Smooth muscle cell (in vitro differentiated cells): ENCODE data around the gene ZNF516. TPM values are rescaled to one million over a fixed set of nuclear protein-coding genes. Genes with fewer than 3 reads are reported as not detected.

Experiments
- DNase-seq: peaks from one replicate; lab custom pipeline; 2025; ENCODE audit not compliant: unreplicated experiment; lab: John Stamatoyannopoulos, UW
- H2AFZ ChIP-seq: fragments of 200-600 bp; sonication (generic); 2 replicates; pipeline ENCODE4 v1.6.0; 2016; ENCODE audit warnings: antibody characterized with exemption, low read depth, mild to moderate bottlenecking
- H3F3A ChIP-seq: fragments of 200-600 bp; sonication (generic); 2 replicates; pipeline ENCODE4 v1.6.0; 2017; ENCODE audit warnings: antibody characterized with exemption, low read depth
- H3K27ac ChIP-seq: fragments of 200-600 bp; sonication (generic); 2 replicates; pipeline ENCODE4 v1.5.1; 2016; ENCODE audit warnings: low read depth, mild to moderate bottlenecking
- H3K27me3 ChIP-seq: fragments of 200-600 bp; sonication (generic); 2 replicates; pipeline ENCODE4 v1.6.1; 2016; ENCODE audit warnings: low read depth, mild to moderate bottlenecking
- H3K36me3 ChIP-seq: fragments of 200-600 bp; sonication (generic); 2 replicates; pipeline ENCODE4 v1.5.1; 2016; ENCODE audit warnings: low read depth
- H3K4me1 ChIP-seq: fragments of 200-600 bp; sonication (generic); 2 replicates; pipeline ENCODE4 v1.5.1; 2016; ENCODE audit warnings: low read depth
- H3K4me2 ChIP-seq: fragments of 200-600 bp; sonication (generic); 2 replicates; pipeline ENCODE4 v1.6.0; 2016; ENCODE audit warnings: mild to moderate bottlenecking
- H3K4me3 ChIP-seq: fragments of 200-600 bp; sonication (generic); 2 replicates; pipeline ENCODE4 v1.5.1; 2016; ENCODE audit warnings: mild to moderate bottlenecking
- H3K79me2 ChIP-seq: fragments of 200-600 bp; sonication (generic); 2 replicates; pipeline ENCODE4 v1.6.0; 2016; ENCODE audit warnings: low read depth, mild to moderate bottlenecking
- H3K9ac ChIP-seq: fragments of 200-600 bp; sonication (generic); 2 replicates; pipeline ENCODE4 v1.6.0; 2016; ENCODE audit warnings: low read depth
- H3K9me3 ChIP-seq: fragments of 200-600 bp; sonication (generic); replicated peaks from 2 replicates; pipeline ENCODE4 v1.5.1; 2016; ENCODE audit warnings: low read depth
- H4K20me1 ChIP-seq: fragments of 200-600 bp; sonication (generic); 2 replicates; pipeline ENCODE4 v1.6.0; 2016; ENCODE audit warnings: low read depth
- WGBS: methylation state at CpG from one replicate; pipeline ENCODE4 v1.1.7; 2016; ENCODE audit warnings: low lambda C conversion rate; 5-methylcytosine and 5-hydroxymethylcytosine counted together
- polyA plus RNA-seq: library from polyadenylated mRNA; unstranded; fragments of >200 nt; fragmentation: Nextera tagmentation; extraction: Ambion mirVana; gene quantifications from 2 replicates; pipeline ENCODE4 v1.2.1, GENCODE V29; 2016
- total RNA-seq: library from RNA; depleted of rRNA; stranded (reverse); fragments of >200 nt; gene quantifications from 2 replicates; pipeline ENCODE4 v1.2.3, GENCODE V29; 2014
- TF ChIP-seq, protein P1 (sequence below): fragments of 200-600 bp; sonication (generic); IDR thresholded peaks from 2 replicates; pipeline ENCODE4 v1.5.1; 2017; ENCODE audit warnings: borderline replicate concordance, mild to moderate bottlenecking, antibody characterized with exemption; ENCODE audit not compliant: insufficient read depth, poor library complexity, severe bottlenecking

The ZNF516 gene
- total and polyA plus RNA-seq, 2 experiments from 2014 or later: 15.6 to 24.2 TPM

DNA sequence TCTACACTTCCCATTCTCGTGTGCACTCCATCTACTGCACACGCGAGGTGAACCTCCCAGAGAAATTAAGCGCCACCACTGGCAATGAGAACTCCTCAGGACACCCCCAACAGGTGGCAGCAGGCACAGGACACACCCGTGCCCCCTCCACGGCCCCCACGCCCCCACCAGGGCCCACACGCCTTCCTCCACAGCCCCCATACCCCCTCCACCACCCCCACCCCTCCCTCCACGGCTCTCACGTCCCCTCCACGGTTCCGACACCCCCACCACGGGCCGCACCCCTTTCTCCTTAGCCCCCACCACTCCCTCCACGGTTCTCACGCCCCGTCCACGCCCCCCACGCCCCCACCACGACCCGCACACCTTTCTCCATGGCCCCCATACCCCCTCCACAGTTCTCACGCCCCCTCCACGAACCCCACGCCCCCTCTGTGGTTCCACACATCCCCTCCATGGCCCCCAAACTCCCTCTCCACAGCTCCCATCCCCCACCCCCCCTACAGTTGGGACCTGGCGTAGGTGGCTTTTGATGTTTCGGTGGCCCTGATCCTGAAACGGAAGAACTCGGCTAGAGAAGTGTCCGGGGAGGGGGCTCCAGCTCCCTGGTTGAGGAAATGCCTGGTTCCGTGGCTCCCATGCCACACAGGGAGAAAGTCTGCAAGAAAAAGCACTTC is 110.8 kb downstream of the ZNF516 start:
- DNase-seq: no peak
- Histone ChIP-seq H3K36me3 (no peaks in the 10 kb centered on the region), H3K4me2 (no peak overlapping the region), H3K9me3 (no peaks in the 10 kb centered on the region), H3K27ac (no peak overlapping the region), H3F3A (no peaks in the 10 kb centered on the region), H2AFZ (no peak overlapping the region), H4K20me1 (peaks cover 92% of the 10 kb centered on the region), H3K4me1 (no peaks in the 10 kb centered on the region), H3K9ac (no peak overlapping the region), H3K79me2 (peaks cover 53% of the 10 kb centered on the region), H3K27me3 (no peaks in the 10 kb centered on the region), H3K4me3 (no peak overlapping the region)
- 98% methylated on average over 13 of the region's 30 CpGs for WGBS
- TF ChIP-seq, protein P1, sequence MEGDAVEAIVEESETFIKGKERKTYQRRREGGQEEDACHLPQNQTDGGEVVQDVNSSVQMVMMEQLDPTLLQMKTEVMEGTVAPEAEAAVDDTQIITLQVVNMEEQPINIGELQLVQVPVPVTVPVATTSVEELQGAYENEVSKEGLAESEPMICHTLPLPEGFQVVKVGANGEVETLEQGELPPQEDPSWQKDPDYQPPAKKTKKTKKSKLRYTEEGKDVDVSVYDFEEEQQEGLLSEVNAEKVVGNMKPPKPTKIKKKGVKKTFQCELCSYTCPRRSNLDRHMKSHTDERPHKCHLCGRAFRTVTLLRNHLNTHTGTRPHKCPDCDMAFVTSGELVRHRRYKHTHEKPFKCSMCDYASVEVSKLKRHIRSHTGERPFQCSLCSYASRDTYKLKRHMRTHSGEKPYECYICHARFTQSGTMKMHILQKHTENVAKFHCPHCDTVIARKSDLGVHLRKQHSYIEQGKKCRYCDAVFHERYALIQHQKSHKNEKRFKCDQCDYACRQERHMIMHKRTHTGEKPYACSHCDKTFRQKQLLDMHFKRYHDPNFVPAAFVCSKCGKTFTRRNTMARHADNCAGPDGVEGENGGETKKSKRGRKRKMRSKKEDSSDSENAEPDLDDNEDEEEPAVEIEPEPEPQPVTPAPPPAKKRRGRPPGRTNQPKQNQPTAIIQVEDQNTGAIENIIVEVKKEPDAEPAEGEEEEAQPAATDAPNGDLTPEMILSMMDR: no peak

GRCh38 chr18:76383636-76384035 is 111.4 kb downstream of the ZNF516 start:
- Histone ChIP-seq H3K27me3 (no peaks in the 10 kb centered on the region), H3K9me3 (no peaks in the 10 kb centered on the region), H4K20me1 (peaks cover 91% of the 10 kb centered on the region), H3K27ac (no peak overlapping the region), H3F3A (no peaks in the 10 kb centered on the region), H3K36me3 (no peaks in the 10 kb centered on the region), H3K79me2 (peaks cover 47% of the 10 kb centered on the region), H2AFZ (no peak overlapping the region), H3K4me2 (no peak overlapping the region), H3K9ac (no peak overlapping the region), H3K4me3 (no peak overlapping the region), H3K4me1 (no peaks in the 10 kb centered on the region)
- 92% methylated on average over 13 of the region's 13 CpGs for WGBS
- TF ChIP-seq, protein P1: no peak
- DNase-seq: no peak

GRCh38 chr18:76382275-76382674 is 112.8 kb downstream of the ZNF516 start:
- no peaks in the 10 kb centered on the region for H3K9me3 ChIP-seq
- H3F3A ChIP-seq: no peaks in the 10 kb centered on the region
- H3K36me3 ChIP-seq: no peaks in the 10 kb centered on the region
- TF ChIP-seq, protein P1: no peak
- no peak overlapping the region for H3K27ac ChIP-seq
- no peak overlapping the region for H3K4me3 ChIP-seq
- H3K27me3 ChIP-seq: no peaks in the 10 kb centered on the region
- H3K9ac ChIP-seq: no peak overlapping the region
- peaks cover 44% of the 10 kb centered on the region for H3K79me2 ChIP-seq
- WGBS: 83% methylated on average over 8 of the region's 8 CpGs
- H3K4me1 ChIP-seq: no peaks in the 10 kb centered on the region
- H2AFZ ChIP-seq: no peak overlapping the region
- H3K4me2 ChIP-seq: no peak overlapping the region
- no peak for DNase-seq
- peaks cover 88% of the 10 kb centered on the region for H4K20me1 ChIP-seq
